Measurements from ENCODE around the gene TRO.

TRO gene

GRCh38 chrX:54920610-54921426 lies at the start of gene TRO:
TSS of gene TRO (plus strand) at chrX:54920824. CDS start at chrX:54922247, 1,423 bp downstream.
- DNase-seq, result no peak

DNA sequence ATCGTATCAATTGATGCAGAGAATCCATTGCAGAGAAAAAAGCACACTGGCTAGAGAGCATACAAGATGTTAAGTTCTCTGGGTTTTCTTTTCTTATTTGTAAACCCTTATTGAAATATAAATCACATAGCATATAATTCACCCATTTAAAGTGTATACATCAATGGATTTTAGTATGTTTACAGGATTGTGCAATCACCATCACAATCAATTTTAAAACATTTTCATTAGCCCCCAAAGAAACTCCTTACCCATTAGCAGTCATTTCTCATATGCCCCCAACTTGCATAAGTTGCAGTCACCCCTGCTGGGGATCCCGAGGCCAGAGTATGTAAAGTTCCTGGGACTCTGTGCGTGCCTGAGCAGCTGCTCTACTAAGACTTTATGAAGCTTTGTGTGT lies 34.9 kb upstream of the TRO start:
- DNase-seq, result no peak

DNA sequence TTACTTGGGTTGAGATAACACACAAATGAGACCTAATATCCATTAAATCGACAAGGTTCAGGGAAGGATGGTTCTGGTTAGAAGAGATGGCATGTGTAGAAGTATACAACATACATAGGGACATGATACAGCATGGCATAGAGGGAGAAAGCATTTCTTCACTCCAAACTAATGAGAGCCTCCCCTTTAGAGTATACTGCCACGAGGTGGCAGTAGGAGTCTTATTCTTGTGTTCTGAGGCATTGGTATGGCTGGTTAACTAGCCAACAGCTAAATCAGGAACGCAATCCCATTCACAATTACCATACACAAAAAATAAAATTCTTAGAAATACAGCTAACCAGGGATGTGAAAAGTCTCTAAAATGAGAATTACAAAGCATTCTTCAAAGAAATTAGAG lies 29.1 kb upstream of the TRO start:
- DNase-seq, result peak; percentile 52

- DNase-seq, result no peak
Observed at GRCh38 chrX:54894159-54894558, 26.5 kb upstream of the TRO start.

- no peak for DNase-seq
Observed at GRCh38 chrX:54909941-54910340, 10.7 kb upstream of the TRO start.

- peak; percentile 51 for DNase-seq
Observed at GRCh38 chrX:54921427-54922021, 900 bp downstream of the TRO start.

DNA sequence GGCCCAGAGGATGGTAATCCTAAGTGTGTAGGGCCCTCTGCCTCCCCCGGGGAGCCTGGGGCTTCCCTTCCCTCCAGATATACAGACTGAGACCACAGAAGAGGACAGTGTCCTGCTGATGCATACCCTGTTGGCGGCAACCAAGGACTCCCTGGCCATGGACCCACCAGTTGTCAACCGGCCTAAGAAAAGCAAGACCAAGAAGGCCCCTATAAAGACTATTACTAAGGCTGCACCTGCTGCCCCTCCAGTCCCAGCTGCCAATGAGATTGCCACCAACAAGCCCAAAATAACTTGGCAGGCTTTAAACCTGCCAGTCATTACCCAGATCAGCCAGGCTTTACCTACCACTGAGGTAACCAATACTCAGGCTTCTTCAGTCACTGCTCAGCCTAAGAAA lies 1.9 kb downstream of the TRO start:
- DNase-seq, result no peak

DNA sequence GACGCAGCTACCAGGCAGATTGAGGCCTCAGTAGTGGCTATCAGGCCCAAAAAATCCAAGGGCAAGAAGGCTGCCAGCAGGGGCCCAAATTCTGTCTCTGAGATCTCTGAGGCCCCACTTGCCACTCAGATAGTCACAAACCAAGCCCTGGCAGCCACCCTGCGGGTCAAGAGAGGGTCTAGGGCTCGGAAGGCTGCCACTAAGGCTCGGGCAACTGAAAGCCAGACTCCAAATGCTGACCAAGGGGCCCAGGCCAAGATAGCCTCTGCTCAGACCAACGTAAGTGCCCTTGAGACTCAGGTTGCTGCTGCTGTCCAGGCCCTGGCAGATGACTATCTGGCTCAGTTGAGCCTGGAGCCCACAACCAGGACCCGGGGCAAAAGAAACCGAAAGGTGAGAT lies 2.8 kb downstream of the TRO start:
- no peak for DNase-seq

DNA sequence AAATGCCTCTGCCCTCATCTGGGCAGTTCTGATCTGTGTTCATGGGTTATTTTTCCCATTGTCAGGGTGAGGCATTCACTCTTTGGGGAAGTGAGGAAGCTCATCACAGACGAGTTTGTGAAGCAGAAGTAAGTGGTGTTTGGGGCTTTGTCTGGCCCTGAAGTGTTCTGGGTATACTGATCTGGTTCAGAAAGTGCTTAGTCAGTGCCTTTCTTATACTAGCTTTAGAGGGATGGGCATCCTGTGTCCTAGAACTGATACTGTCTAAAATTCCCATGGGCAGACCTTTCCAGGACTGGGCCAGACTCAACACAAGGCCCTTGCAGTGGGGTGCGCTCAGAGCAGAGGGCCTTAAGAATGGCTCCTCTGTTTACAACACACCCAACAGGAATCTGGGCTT lies 6.4 kb downstream of the TRO start:
- no peak for DNase-seq

GRCh38 chrX:54928876-54929275 lies 8.3 kb downstream of the TRO start:
- no peak for DNase-seq

- no peak for DNase-seq
Observed at GRCh38 chrX:54930291-54931049, 9.8 kb downstream of the TRO start.

GRCh38 chrX:54931107-54931506 lies 10.5 kb downstream of the TRO start:
- DNase-seq, result no peak

GRCh38 chrX:54933150-54933826 lies 12.7 kb downstream of the TRO start:
- no peak for DNase-seq

- no peak for DNase-seq
Observed at GRCh38 chrX:54934058-54934457, 13.4 kb downstream of the TRO start.

DNA sequence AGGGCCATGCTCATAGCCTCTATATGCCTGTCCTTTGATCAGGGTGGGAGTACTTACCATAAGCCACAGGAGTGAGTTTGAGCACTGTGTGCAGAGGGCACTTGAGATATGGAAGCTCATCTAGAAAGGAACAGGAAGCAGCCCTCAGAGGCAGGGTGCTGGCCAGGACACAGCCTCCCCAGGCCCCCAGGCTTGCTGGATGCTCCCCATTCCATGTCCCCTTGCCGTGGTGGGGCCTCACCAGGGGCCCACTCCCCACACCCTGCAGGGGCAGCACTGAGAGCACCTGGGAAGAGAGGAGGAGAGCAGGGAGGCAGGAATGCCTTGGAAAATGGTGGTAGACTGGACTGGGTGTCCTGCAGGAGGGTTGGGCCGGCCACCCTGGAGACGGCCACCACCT lies 14.3 kb downstream of the TRO start:
- no peak for DNase-seq

DNA sequence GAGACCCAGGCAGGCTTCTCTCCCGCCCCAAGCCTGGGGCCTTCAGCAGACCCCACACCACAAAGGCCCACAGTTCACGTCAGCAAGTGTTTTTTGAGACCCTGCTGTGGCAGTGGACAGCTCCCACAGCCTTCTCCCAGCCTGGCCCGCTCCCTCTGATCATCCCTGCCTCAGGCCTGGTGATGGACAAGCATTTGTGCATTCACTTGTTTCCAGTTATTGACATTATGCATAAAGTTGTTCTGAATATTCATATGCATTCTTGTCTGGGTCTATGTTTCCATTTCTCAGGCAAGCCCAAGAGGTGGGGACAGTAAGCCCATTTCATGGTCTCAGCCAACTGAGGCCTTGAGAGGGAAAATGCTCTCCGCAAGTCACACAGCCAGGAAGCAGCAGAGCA lies 14.7 kb downstream of the TRO start:
- DNase-seq, result no peak

GRCh38 chrX:54937416-54937815 lies 16.8 kb downstream of the TRO start:
- DNase-seq, result no peak

DNA sequence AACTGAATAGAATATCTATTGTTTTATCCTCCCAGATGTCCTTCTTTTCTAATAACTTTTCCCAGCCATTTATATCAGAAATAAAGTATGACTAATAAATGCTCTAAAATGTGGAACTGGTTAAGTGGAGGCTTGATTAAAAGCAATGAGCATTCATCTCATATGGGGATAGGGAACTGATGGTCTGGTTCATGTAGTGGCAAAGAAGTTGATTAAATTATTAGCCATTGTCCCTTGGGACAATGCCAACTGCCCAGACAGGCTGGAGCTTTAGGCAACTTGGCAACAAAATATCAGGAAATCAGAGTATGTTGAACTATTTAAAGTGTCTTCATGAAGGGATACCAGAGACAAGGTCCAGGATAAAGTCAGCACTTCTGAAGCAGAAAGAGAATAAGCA lies 24.2 kb downstream of the TRO start:
- DNase-seq, result no peak

DNA sequence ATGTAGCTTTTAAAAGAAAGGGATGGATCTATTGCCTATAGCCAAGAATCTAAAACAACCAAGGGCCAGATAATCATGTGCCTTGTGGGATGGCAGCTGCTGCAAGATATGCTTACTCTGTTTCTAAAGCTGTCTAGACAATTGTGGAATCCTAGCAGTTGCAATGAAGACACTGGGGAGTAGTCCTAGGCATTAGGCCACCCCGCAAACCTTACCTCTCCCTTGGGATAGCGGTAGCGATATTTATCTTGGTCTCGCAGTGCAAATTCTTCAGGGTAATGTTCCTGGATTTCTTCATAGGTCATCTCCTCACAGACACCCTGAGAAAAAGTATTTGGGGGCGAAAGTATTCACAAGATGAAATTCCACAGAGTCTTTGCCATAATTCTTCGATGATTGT lies 24.6 kb downstream of the TRO start:
- DNase-seq, result no peak

DNA sequence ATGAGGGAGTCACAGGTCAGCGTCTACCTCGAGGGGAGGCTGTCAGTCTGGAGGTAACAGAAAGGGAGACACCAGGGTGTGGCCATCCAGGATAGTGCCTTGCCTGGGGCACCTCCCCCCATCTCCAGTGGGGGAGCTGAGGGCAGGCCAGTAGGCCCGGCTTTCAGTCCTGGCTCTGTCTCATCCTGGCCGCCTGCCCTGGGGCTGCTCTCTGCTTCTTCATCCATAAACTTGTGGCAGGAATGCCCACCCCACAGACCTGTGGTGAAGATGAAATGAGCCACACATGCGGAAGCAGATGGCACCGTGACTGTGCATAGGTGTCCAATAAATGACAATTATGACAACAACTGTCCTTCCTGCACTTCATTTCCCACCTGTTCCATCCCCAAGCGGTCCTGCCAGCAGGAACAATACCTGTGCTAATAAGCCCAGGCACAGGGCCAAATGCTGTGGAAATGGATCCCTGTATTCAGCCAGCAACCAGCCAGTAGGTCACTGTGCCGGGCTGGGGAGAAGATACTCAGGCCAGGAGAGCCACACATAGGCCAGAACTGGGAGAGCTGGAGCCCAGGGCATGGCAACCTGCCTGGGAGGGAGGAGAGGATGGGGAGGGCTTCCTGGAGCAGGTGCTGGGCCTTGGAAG lies 30.2 kb downstream of the TRO start:
- DNase-seq, result no peak

DNA sequence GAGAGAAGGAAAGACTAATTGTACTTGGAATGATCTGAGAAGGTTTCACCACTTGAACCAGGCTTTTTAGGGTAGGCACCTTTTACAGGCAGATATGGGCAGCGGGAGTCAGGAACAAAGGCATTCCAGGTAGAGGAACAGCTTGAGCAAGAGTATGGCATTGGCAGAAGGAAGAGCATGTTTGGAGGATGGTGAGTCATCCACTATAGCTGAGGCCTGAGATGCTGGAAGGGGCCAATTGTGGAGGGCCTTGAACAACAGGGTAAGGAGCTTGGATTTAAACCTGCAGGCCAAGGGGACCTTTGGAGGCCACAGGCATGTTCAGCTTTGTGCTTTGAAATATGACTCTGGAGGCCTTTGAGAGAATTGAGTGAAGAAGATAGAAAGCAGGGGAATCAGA lies 41.1 kb downstream of the TRO start:
- no peak for DNase-seq

GRCh38 chrX:54964766-54965497 lies 44.3 kb downstream of the TRO start:
- DNase-seq, result peak; percentile 4

All from CD4-positive, alpha-beta T cell treated with Interleukin-12 subunit alpha and Interleukin-12 subunit beta, for 1 hour (primary cell).